ENCODE results near the gene C4orf50.

Gene C4orf50

GRCh38 chr4:5917672-5918071, 100.6 kb downstream of the C4orf50 start:
- no peak for DNase-seq

GRCh38 chr4:5916229-5916628, 102.0 kb downstream of the C4orf50 start:
- no peak for DNase-seq

GRCh38 chr4:5913454-5913853, 104.8 kb downstream of the C4orf50 start:
- DNase-seq: no peak

GRCh38 chr4:5912614-5913019, 105.6 kb downstream of the C4orf50 start:
- DNase-seq: peak in 1 of 2 experiments; percentile 10

GRCh38 chr4:5908876-5909427, 109.3 kb downstream of the C4orf50 start:
- DNase-seq: no peak

GRCh38 chr4:5906191-5906590, 112.0 kb downstream of the C4orf50 start:
- DNase-seq: no peak

GRCh38 chr4:5905714-5906113, 112.5 kb downstream of the C4orf50 start:
- no peak for DNase-seq

GRCh38 chr4:5900844-5901243, 117.4 kb downstream of the C4orf50 start:
- DNase-seq: no peak

- no peak for DNase-seq
Measured at GRCh38 chr4:5899881-5900280, 118.3 kb downstream of the C4orf50 start.

- DNase-seq: no peak
Measured at GRCh38 chr4:5899396-5899795, 118.8 kb downstream of the C4orf50 start.

GRCh38 chr4:5897674-5898073, 120.6 kb downstream of the C4orf50 start:
- DNase-seq: no peak

- no peak for DNase-seq
Measured at GRCh38 chr4:5895287-5895686, 122.9 kb downstream of the C4orf50 start.

GRCh38 chr4:5894266-5894665, 124.0 kb downstream of the C4orf50 start:
- DNase-seq: no peak

GRCh38 chr4:5893591-5893990, 124.6 kb downstream of the C4orf50 start:
- no peak for DNase-seq

- DNase-seq: no peak
Measured at GRCh38 chr4:5893004-5893580, 125.1 kb downstream of the C4orf50 start, which contains the start of gene CRMP1. Gene CRMP1 (minus strand): TSS chr4:5893086. CDS start chr4:5892969, 117 bp downstream.

- no peak for DNase-seq
Measured at GRCh38 chr4:5892323-5893003, 125.8 kb downstream of the C4orf50 start.

- no peak for DNase-seq
Measured at GRCh38 chr4:5891563-5892322, 126.5 kb downstream of the C4orf50 start.

GRCh38 chr4:5890063-5890727, 128.0 kb downstream of the C4orf50 start:
- DNase-seq: peak; percentile 66 to 89

GRCh38 chr4:5889002-5889696, 129.1 kb downstream of the C4orf50 start:
- no peak for DNase-seq

- peak; percentile 31 to 62 for DNase-seq
Measured at GRCh38 chr4:5888222-5889001, 129.8 kb downstream of the C4orf50 start.
